K562 (cell line): ENCODE data around the gene ANO6. TPM values are rescaled to one million over a fixed set of nuclear protein-coding genes. Genes with fewer than 3 reads are reported as not detected.

ENCODE experiments used
- ATF7 ChIP-seq: fragments of 450-650 bp; IDR thresholded peaks from 2 replicates; pipeline ENCODE4 v1.7.1; 2014; ENCODE audit warnings: mild to moderate bottlenecking, moderate library complexity
- COPS2 ChIP-seq: fragments of 450-650 bp; conservative IDR thresholded peaks from 2 replicates; pipeline ENCODE4 v1.6.1; 2016; ENCODE audit warnings: mild to moderate bottlenecking, moderate library complexity
- CREB1 ChIP-seq, 2 experiments: sonication (generic) in 1 of 2; formaldehyde crosslinking in 1 of 2; IDR thresholded peaks; 2 replicates each; pipeline versions ENCODE4 v1.6.1 to v1.8.0; 2012 to 2022; ENCODE audit warnings: inconsistent platforms in 1 of 2, mild to moderate bottlenecking in 1 of 2, missing genetic modification reagents in 1 of 2, moderate library complexity in 1 of 2
- CXXC5 ChIP-seq: fragments of 250-450 bp; sonication (Bioruptor Pico); IDR thresholded peaks from 2 replicates; pipeline ENCODE4 v1.8.0; 2022; ENCODE audit warnings: inconsistent platforms, mild to moderate bottlenecking, moderate library complexity
- ETS1 ChIP-seq: conservative IDR thresholded peaks from 2 replicates; pipeline ENCODE4 v1.6.1; 2011; ENCODE audit warnings: low read depth, mild to moderate bottlenecking, low read length; ENCODE audit not compliant: control insufficient read depth
- EZH2 ChIP-seq: IDR thresholded peaks from 2 replicates; pipeline ENCODE4 v1.6.1; 2012; ENCODE audit warnings: low read depth, mild to moderate bottlenecking, inconsistent platforms, low read length, borderline replicate concordance
- HMG20A ChIP-seq: fragments of 450-650 bp; formaldehyde crosslinking; conservative IDR thresholded peaks from 2 replicates; pipeline ENCODE4 v1.4.0; 2020; ENCODE audit warnings: mild to moderate bottlenecking, mixed read lengths
- JUN ChIP-seq, 2 experiments: sonication (generic) in 1 of 2; formaldehyde crosslinking in 1 of 2; IDR thresholded peaks; 2 replicates each; pipeline versions ENCODE4 v1.6.1 to v1.8.0; 2012 to 2022; ENCODE audit warnings: borderline replicate concordance in 2 of 2, mild to moderate bottlenecking in 2 of 2, improper control_type of control experiment in 1 of 2, low read depth in 1 of 2, low read length in 1 of 2, missing genetic modification reagents in 1 of 2
- MCM7 ChIP-seq, 2 experiments: fragments of 450-650 bp; IDR thresholded peaks; 2 replicates each; pipeline ENCODE4 v1.6.1; 2016 to 2018
- MTA1 ChIP-seq: fragments of 450-650 bp; IDR thresholded peaks from 2 replicates; pipeline ENCODE4 v1.6.1; 2017; ENCODE audit warnings: borderline replicate concordance
- NFXL1 ChIP-seq: fragments of 450-650 bp; formaldehyde crosslinking; IDR thresholded peaks from 2 replicates; pipeline ENCODE4 v1.4.0; 2021; ENCODE audit warnings: mild to moderate bottlenecking
- RFX5 ChIP-seq: IDR thresholded peaks from 2 replicates; pipeline ENCODE4 v1.6.1; 2011; ENCODE audit warnings: low read depth, mild to moderate bottlenecking, improper control_type of control experiment, low read length
- SRSF1 ChIP-seq: fragments of 200-400 bp; formaldehyde crosslinking; IDR thresholded peaks from 2 replicates; pipeline ENCODE4 v1.6.1; 2017; ENCODE audit warnings: mild to moderate bottlenecking, low read depth, low read length, moderate library complexity
- TAL1 ChIP-seq: fragments of 450-650 bp; IDR thresholded peaks from 2 replicates; pipeline ENCODE4 v1.6.1; 2016; ENCODE audit warnings: mild to moderate bottlenecking
- TEAD1 ChIP-seq, 2 experiments: fragments of 450-650 bp in 1 of 2; sonication (generic) in 1 of 2; formaldehyde crosslinking; IDR thresholded peaks; 2 replicates each; pipeline versions ENCODE4 v1.4.0 to v1.8.0; 2020 to 2022; ENCODE audit warnings: mild to moderate bottlenecking in 2 of 2, missing genetic modification reagents in 1 of 2
- TGIF2 ChIP-seq: sonication (generic); formaldehyde crosslinking; IDR thresholded peaks from 2 replicates; pipeline ENCODE4 v1.8.1; 2022; ENCODE audit warnings: mild to moderate bottlenecking, missing genetic modification reagents, moderate library complexity
- XRCC3 ChIP-seq: fragments of 450-650 bp; IDR thresholded peaks from 2 replicates; pipeline ENCODE4 v1.6.1; 2017; ENCODE audit warnings: mild to moderate bottlenecking, moderate library complexity
- ZEB2 ChIP-seq: fragments of 450-650 bp; IDR thresholded peaks from 2 replicates; pipeline ENCODE4 v1.6.1; 2016
- ZNF316 ChIP-seq: fragments of 450-650 bp; IDR thresholded peaks from 2 replicates; pipeline ENCODE4 v1.6.1; 2016
- ZNF444 ChIP-seq: fragments of 250-450 bp; sonication (Bioruptor Pico); IDR thresholded peaks from 2 replicates; pipeline ENCODE4 v1.4.0; 2020; ENCODE audit warnings: mild to moderate bottlenecking, moderate library complexity
- ZNF609 ChIP-seq: sonication (generic); formaldehyde crosslinking; IDR thresholded peaks from 2 replicates; pipeline ENCODE4 v1.8.1; 2023; ENCODE audit warnings: missing genetic modification reagents, mild to moderate bottlenecking, borderline replicate concordance
- ZNF780A ChIP-seq: fragments of 250-450 bp; sonication (Bioruptor Pico); IDR thresholded peaks from 2 replicates; pipeline ENCODE4 v1.5.0; 2021; ENCODE audit warnings: mild to moderate bottlenecking
- polyA plus RNA-seq, 8 experiments: library from polyadenylated mRNA; depleted of rRNA in 4 of 8; stranded (reverse) in 5 of 8; unstranded in 3 of 8; fragments of >200 nt; fragmentation: Nextera tagmentation in 2 of 8; fragmentation: Illumina TruSeq in 1 of 8; extraction: Ambion mirVana in 2 of 8; extraction: Trizol in 1 of 8; gene quantifications; 2 replicates each; pipeline versions ENCODE4 v1.2.1 to v1.2.3, GENCODE V29; 2011 to 2014; ENCODE audit warnings: inconsistent platforms in 1 of 8, missing spikeins in 1 of 8
- total RNA-seq, 7 experiments: library from RNA; depleted of rRNA in 6 of 7; stranded (reverse); fragments of >200 nt in 6 of 7; fragmentation: Illumina TruSeq in 2 of 7; extraction: Trizol in 2 of 7; gene quantifications; 2 replicates each; pipeline versions ENCODE4 v1.2.1 to v1.2.3, GENCODE V29; 2011 to 2021; ENCODE audit warnings: low replicate concordance in 1 of 7
- TF ChIP-seq, protein P1 (sequence below): fragments of 250-450 bp; sonication (Bioruptor Pico); IDR thresholded peaks from 2 replicates; pipeline ENCODE4 v1.5.0; 2020; ENCODE audit warnings: mild to moderate bottlenecking, borderline replicate concordance

Gene ANO6
- total and polyA plus RNA-seq, 9 of the 15 experiments (the other 6 are each of a cell fraction or from before 2014, with no cell fraction given) = 3.5 to 24.7 (median 20.3) TPM

DNA sequence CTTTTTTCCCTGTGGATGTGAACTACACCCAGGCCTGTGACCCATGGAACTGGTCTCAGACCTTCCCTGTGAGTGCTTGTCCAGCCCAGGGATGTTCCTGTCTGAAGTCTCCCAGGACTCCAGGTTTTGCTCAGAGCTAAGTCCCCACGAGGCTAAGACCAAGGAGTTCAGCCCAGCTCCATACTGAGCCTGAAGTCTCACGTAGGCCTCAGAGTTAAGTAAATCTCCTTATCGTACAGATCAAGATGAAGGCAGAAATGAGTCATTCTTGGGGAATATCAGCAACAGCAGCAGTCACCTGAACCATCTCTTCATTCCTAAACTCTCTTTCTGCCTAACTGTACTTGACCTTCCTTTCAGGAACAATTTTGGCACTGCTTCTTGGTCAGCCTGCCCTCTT is 139.8 kb downstream of the ANO6 start (continued):
- TF ChIP-seq EZH2 (no peak), XRCC3 (no peak), TGIF2 (no peak), ZNF780A (CRISPR knock-in tag) (no peak), RFX5 (no peak), ATF7 (peak; percentile 31; the same call in 1 of the 2 replicates), SRSF1 (no peak), CXXC5 (CRISPR knock-in tag) (no peak), ZNF609 (CRISPR knock-in tag) (no peak), NFXL1 (no peak), COPS2 (no peak), JUN (IDR thresholded peaks at IDR 0.05; ENCODE audit: borderline replicate concordance, low read depth, low read length) (peak; percentile 79; the same call in 1 of the 2 replicates), JUN (CRISPR knock-in tag; IDR thresholded peaks at IDR 0.05; ENCODE audit: borderline replicate concordance) (no peak), ZNF316 (no peak), TEAD1 (CRISPR knock-in tag; IDR thresholded peaks at IDR 0.05) (no peak), ZNF444 (CRISPR knock-in tag) (no peak), MTA1 (0 out of 2 replicates have a peak, but pooled peaks have one; percentile 22), ETS1 (no peak), MCM7 (IDR thresholded peaks at IDR 0.05) (no peak), CREB1 (IDR thresholded peaks at IDR 0.05) (no peak), CREB1 (CRISPR knock-in tag; IDR thresholded peaks at IDR 0.05) (no peak), HMG20A (CRISPR knock-in tag) (no peak), ZEB2 (peak; percentile 82), TAL1 (no peak)
- TF ChIP-seq, protein P1, sequence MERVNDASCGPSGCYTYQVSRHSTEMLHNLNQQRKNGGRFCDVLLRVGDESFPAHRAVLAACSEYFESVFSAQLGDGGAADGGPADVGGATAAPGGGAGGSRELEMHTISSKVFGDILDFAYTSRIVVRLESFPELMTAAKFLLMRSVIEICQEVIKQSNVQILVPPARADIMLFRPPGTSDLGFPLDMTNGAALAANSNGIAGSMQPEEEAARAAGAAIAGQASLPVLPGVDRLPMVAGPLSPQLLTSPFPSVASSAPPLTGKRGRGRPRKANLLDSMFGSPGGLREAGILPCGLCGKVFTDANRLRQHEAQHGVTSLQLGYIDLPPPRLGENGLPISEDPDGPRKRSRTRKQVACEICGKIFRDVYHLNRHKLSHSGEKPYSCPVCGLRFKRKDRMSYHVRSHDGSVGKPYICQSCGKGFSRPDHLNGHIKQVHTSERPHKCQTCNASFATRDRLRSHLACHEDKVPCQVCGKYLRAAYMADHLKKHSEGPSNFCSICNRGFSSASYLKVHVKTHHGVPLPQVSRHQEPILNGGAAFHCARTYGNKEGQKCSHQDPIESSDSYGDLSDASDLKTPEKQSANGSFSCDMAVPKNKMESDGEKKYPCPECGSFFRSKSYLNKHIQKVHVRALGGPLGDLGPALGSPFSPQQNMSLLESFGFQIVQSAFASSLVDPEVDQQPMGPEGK (CRISPR knock-in tag) = no peak
